ENCODE results near the gene MYO18B. TPM values are rescaled to one million over a fixed set of nuclear protein-coding genes. Genes with fewer than 3 reads are reported as not detected.

Gene MYO18B
- total and polyA plus RNA-seq, 9 donors, result 0.02 to 0.23 (median 0.10) TPM; not detected in 5

GRCh38 chr22:25759825-25760231, 17.8 kb downstream of the MYO18B start:
- TF ChIP-seq POLR2A (IDR thresholded peaks at IDR 0.05) (no peak), EP300 (IDR thresholded peaks at IDR 0.05) (no peak), CTCF (IDR thresholded peaks at IDR 0.05) (no peak)
- intact Hi-C loops (cut with DNase I), result no loop called here
- 44 to 60% (median 52%) methylated on average over 5 of the region's 5 CpGs for WGBS, 3 donors
- Histone ChIP-seq H3K4me1 (ENCODE audit: insufficient read depth) (no peaks in the 10 kb centered on the region), H3K27ac (no peak overlapping the region), H3K9me3 (no peaks in the 10 kb centered on the region), H3K36me3 (no peaks in the 10 kb centered on the region), H3K27me3 (no peaks in the 10 kb centered on the region), H3K4me3 (no peak overlapping the region)
- DNase-seq, result no peak

GRCh38 chr22:25760294-25760693, 18.3 kb downstream of the MYO18B start:
- intact Hi-C loops (cut with DNase I), result no loop called here

GRCh38 chr22:25760848-25761595, 19.0 kb downstream of the MYO18B start:
- H3K9me3 ChIP-seq, result peaks cover 0 to 4% of the 10 kb centered on the region in 2 donors
- intact Hi-C loops (cut with DNase I), result no loop called here
- H3K27me3 ChIP-seq, result no peaks in the 10 kb centered on the region
- no peak overlapping the region for H3K4me3 ChIP-seq
- no peaks in the 10 kb centered on the region for H3K36me3 ChIP-seq
- no peaks in the 10 kb centered on the region for H3K4me1 ChIP-seq (ENCODE audit: insufficient read depth)
- 72 to 77% (median 73%) methylated on average over 14 to 15 of the region's 15 CpGs for WGBS, 3 donors
- TF ChIP-seq EP300 (IDR thresholded peaks at IDR 0.05), result no peak
- no peak overlapping the region for H3K27ac ChIP-seq
- no peak for DNase-seq

More at GRCh38 chr22:25760294-25760693, 18.3 kb downstream of the MYO18B start:
- TF ChIP-seq POLR2A (IDR thresholded peaks at IDR 0.05) (no peak), EP300 (IDR thresholded peaks at IDR 0.05) (no peak), CTCF (IDR thresholded peaks at IDR 0.05) (no peak)
- WGBS, 3 donors, result 56 to 65% (median 57%) methylated on average over 2 of the region's 2 CpGs
- Histone ChIP-seq H3K36me3 (no peaks in the 10 kb centered on the region), H3K27me3 (no peaks in the 10 kb centered on the region), H3K4me3 (no peak overlapping the region), H3K27ac (no peak overlapping the region), H3K4me1 (ENCODE audit: insufficient read depth) (no peaks in the 10 kb centered on the region), H3K9me3 (no peaks in the 10 kb centered on the region)
- DNase-seq, result no peak

- no peak for DNase-seq
- no peaks in the 10 kb centered on the region for H3K36me3 ChIP-seq
- intact Hi-C loops (cut with DNase I), result no loop called here
- no peak overlapping the region for H3K27ac ChIP-seq
- H3K4me1 ChIP-seq (ENCODE audit: insufficient read depth), result no peaks in the 10 kb centered on the region
- peaks cover 0 to 7% of the 10 kb centered on the region in 2 donors for H3K9me3 ChIP-seq
- WGBS, 3 donors, result 55 to 75% (median 59%) methylated on average over 5 of the region's 5 CpGs
- H3K4me3 ChIP-seq, result no peak overlapping the region
- TF ChIP-seq POLR2A (IDR thresholded peaks at IDR 0.05) (no peak), CTCF (IDR thresholded peaks at IDR 0.05) (no peak), EP300 (IDR thresholded peaks at IDR 0.05) (no peak)
- no peaks in the 10 kb centered on the region for H3K27me3 ChIP-seq
These were observed 20.2 kb downstream of the MYO18B start for GRCh38 chr22:25762147-25762546.

- no peak overlapping the region for H3K4me3 ChIP-seq
- H3K36me3 ChIP-seq, result no peaks in the 10 kb centered on the region
- H3K9me3 ChIP-seq, result peaks cover 0 to 8% of the 10 kb centered on the region in 2 donors
- intact Hi-C loops (cut with DNase I), result no loop called here
- no peak for DNase-seq
- H3K27ac ChIP-seq, result no peak overlapping the region
- WGBS, 3 donors, result 73 to 75% (median 75%) methylated on average over 7 of the region's 7 CpGs
- no peak for TF ChIP-seq EP300 (IDR thresholded peaks at IDR 0.05)
- no peaks in the 10 kb centered on the region for H3K4me1 ChIP-seq (ENCODE audit: insufficient read depth)
- no peaks in the 10 kb centered on the region for H3K27me3 ChIP-seq
These were observed 21.3 kb downstream of the MYO18B start for GRCh38 chr22:25763239-25763777.

Measured in ovary (tissue), 9 donors.